OCI-LY1 (cell line): ENCODE results near the gene C1GALT1C1L.

ENCODE experiments used
- H2AFZ ChIP-seq: fragments of 200-600 bp; sonication (generic), shearing (Covaris generic); 2 replicates; pipeline ENCODE4 v1.6.0; 2014; ENCODE audit warnings: antibody characterized with exemption, mild to moderate bottlenecking, low read length
- H3F3A ChIP-seq: fragments of 200-600 bp; sonication (generic), shearing (Covaris generic); 2 replicates; pipeline ENCODE4 v1.6.0; 2014; ENCODE audit warnings: mild to moderate bottlenecking, antibody characterized with exemption, low read length, moderate library complexity; ENCODE audit not compliant: insufficient read depth
- H3K27ac ChIP-seq: fragments of 200-600 bp; sonication (generic); 2 replicates; pipeline ENCODE4 v1.5.1; 2014; ENCODE audit warnings: low read length, mixed run types, mild to moderate bottlenecking, low read depth; ENCODE audit not compliant: poor library complexity, severe bottlenecking
- H3K27me3 ChIP-seq: fragments of 200-600 bp; sonication (generic); 2 replicates; pipeline ENCODE4 v1.6.0; 2014; ENCODE audit warnings: antibody characterized with exemption, mild to moderate bottlenecking, low read length, moderate library complexity; ENCODE audit not compliant: insufficient read depth
- H3K36me3 ChIP-seq: fragments of 200-600 bp; sonication (generic); 2 replicates; pipeline ENCODE4 v1.6.1; 2014; ENCODE audit warnings: mild to moderate bottlenecking, antibody characterized with exemption, low read length, moderate library complexity, mixed read lengths; ENCODE audit not compliant: insufficient read depth
- H3K4me1 ChIP-seq: fragments of 200-600 bp; sonication (generic); 2 replicates; pipeline ENCODE4 v1.5.1; 2014; ENCODE audit warnings: mild to moderate bottlenecking, low read length, moderate library complexity; ENCODE audit not compliant: insufficient read depth, severe bottlenecking
- H3K4me2 ChIP-seq: fragments of 200-600 bp; sonication (generic), shearing (Covaris generic); 2 replicates; pipeline ENCODE4 v1.6.1; 2014; ENCODE audit warnings: low read length
- H3K4me3 ChIP-seq: fragments of 200-600 bp; sonication (generic); 2 replicates; pipeline ENCODE4 v1.5.1; 2014; ENCODE audit warnings: low read length, low read depth, mild to moderate bottlenecking, mixed read lengths; ENCODE audit not compliant: poor library complexity, severe bottlenecking
- H3K79me2 ChIP-seq: fragments of 200-600 bp; shearing (Covaris generic); 2 replicates; pipeline ENCODE4 v1.6.1; 2016; ENCODE audit warnings: mixed run types, low read length, mixed read lengths; ENCODE audit not compliant: insufficient read depth
- H3K9ac ChIP-seq: fragments of 200-600 bp; sonication (generic), shearing (Covaris generic); 2 replicates; pipeline ENCODE4 v1.6.1; 2014; ENCODE audit warnings: mild to moderate bottlenecking, low read length, mixed read lengths
- H3K9me2 ChIP-seq: fragments of 200-600 bp; sonication (generic), shearing (Covaris generic); 2 replicates; pipeline ENCODE4 v1.6.1; 2014; ENCODE audit warnings: low read depth, mild to moderate bottlenecking, low read length, mixed read lengths
- H3K9me3 ChIP-seq: fragments of 200-600 bp; shearing (Covaris generic); 2 replicates; pipeline ENCODE4 v1.6.1; 2014; ENCODE audit warnings: low read length, mixed read lengths
- H4K20me1 ChIP-seq: fragments of 200-600 bp; sonication (generic), shearing (Covaris generic); 2 replicates; pipeline ENCODE4 v1.6.0; 2016; ENCODE audit warnings: mild to moderate bottlenecking, low read length; ENCODE audit not compliant: insufficient read depth
- EZH2 ChIP-seq: fragments of 200-600 bp; sonication (generic), shearing (Covaris generic); IDR thresholded peaks from 2 replicates; pipeline ENCODE4 v1.8.0; 2017; ENCODE audit warnings: borderline replicate concordance, mixed run types, mild to moderate bottlenecking, antibody characterized with exemption, low read length, moderate library complexity, mixed read lengths
- TF ChIP-seq, protein P1 (sequence below): fragments of 200-600 bp; sonication (generic), shearing (Covaris generic); IDR thresholded peaks from 2 replicates; pipeline ENCODE4 v1.5.1; 2017; ENCODE audit warnings: mild to moderate bottlenecking, antibody characterized with exemption, low read length, moderate library complexity, mixed read lengths

The C1GALT1C1L gene

DNA sequence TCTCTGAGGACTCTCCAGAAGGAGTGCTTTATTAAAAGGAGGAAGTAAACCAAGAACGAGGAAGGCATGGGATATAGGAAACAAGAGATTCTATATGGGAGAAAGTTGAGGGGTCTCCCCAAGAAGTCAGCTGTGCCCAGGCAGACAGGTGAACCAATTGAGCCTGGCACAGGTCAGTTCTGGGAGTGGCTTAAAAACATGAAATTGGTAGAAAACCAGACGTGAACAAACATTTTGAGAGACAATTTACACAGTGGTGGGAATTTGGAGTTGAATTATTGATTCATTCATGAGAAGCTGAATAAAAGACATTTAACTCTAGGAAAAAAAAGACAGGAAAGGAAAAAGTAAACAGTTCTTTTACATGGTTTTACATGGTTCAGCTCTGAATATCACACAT is 22.7 kb downstream of the C1GALT1C1L start:
- H3K79me2 ChIP-seq = no peaks in the 10 kb centered on the region
- H3K36me3 ChIP-seq = no peaks in the 10 kb centered on the region
- no peaks in the 10 kb centered on the region for H3K9me3 ChIP-seq
- no peak for TF ChIP-seq EZH2
- H3K9ac ChIP-seq = no peak overlapping the region
- no peaks in the 10 kb centered on the region for H3F3A ChIP-seq
- H3K27ac ChIP-seq = no peak overlapping the region
- H2AFZ ChIP-seq = no peak overlapping the region
- no peak overlapping the region for H3K4me2 ChIP-seq
- H4K20me1 ChIP-seq = no peaks in the 10 kb centered on the region
- H3K4me1 ChIP-seq = no peaks in the 10 kb centered on the region
- no peaks in the 10 kb centered on the region for H3K27me3 ChIP-seq
- no peaks in the 10 kb centered on the region for H3K9me2 ChIP-seq
- H3K4me3 ChIP-seq = no peak overlapping the region

DNA sequence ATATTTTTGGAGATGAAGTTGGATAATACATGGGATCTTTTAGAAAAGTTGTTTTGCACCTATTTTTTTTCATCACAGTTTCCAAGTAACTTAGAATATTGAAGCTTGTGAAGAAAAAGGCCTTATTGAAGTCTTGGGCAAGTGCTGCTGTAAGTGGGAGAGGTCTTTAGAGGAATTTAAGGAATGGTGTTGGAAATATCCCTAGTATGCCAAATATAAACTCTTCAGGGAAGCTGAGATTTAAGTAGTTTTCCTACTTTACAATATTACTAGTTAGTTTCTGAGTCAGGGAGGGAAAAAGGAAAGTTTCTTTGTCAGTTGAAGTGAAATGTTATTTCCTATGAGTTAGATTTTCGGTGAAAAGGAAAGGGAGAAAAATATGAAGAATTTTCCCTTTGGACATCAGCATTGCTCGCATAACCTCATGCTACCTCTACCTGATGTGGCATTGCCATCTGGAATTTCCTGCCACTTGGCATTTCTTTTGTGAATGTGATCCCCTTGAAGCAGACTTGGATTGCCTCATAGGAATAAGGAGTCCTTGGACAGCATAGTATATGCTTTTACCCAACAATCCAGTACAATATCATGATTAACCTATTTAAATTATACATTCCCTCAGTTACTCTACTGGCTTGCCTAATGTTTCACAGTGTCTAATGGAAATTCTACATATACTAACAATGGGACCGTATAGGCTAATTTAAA is 27.1 kb downstream of the C1GALT1C1L start:
- Histone ChIP-seq H4K20me1 (no peaks in the 10 kb centered on the region), H3K27ac (no peak overlapping the region), H3K4me2 (no peak overlapping the region), H3K9ac (no peak overlapping the region), H3K4me1 (no peaks in the 10 kb centered on the region), H3K27me3 (no peaks in the 10 kb centered on the region), H3F3A (no peaks in the 10 kb centered on the region), H3K36me3 (no peaks in the 10 kb centered on the region), H2AFZ (no peak overlapping the region), H3K79me2 (no peaks in the 10 kb centered on the region), H3K4me3 (no peak overlapping the region), H3K9me3 (no peaks in the 10 kb centered on the region), H3K9me2 (no peaks in the 10 kb centered on the region)
- no peak for TF ChIP-seq EZH2
- TF ChIP-seq, protein P1, sequence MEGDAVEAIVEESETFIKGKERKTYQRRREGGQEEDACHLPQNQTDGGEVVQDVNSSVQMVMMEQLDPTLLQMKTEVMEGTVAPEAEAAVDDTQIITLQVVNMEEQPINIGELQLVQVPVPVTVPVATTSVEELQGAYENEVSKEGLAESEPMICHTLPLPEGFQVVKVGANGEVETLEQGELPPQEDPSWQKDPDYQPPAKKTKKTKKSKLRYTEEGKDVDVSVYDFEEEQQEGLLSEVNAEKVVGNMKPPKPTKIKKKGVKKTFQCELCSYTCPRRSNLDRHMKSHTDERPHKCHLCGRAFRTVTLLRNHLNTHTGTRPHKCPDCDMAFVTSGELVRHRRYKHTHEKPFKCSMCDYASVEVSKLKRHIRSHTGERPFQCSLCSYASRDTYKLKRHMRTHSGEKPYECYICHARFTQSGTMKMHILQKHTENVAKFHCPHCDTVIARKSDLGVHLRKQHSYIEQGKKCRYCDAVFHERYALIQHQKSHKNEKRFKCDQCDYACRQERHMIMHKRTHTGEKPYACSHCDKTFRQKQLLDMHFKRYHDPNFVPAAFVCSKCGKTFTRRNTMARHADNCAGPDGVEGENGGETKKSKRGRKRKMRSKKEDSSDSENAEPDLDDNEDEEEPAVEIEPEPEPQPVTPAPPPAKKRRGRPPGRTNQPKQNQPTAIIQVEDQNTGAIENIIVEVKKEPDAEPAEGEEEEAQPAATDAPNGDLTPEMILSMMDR = no peak

GRCh38 chr2:43643680-43644079 is 32.5 kb downstream of the C1GALT1C1L start:
- H3K27me3 ChIP-seq = no peaks in the 10 kb centered on the region
- no peaks in the 10 kb centered on the region for H3K36me3 ChIP-seq
- no peak overlapping the region for H3K27ac ChIP-seq
- no peak overlapping the region for H3K4me3 ChIP-seq
- no peak overlapping the region for H3K4me2 ChIP-seq
- H2AFZ ChIP-seq = no peak overlapping the region
- no peaks in the 10 kb centered on the region for H3F3A ChIP-seq
- H3K79me2 ChIP-seq = no peaks in the 10 kb centered on the region
- H3K9me3 ChIP-seq = peaks cover 3% of the 10 kb centered on the region; the same call in 1 of the 2 replicates
- no peak for TF ChIP-seq EZH2
- no peaks in the 10 kb centered on the region for H4K20me1 ChIP-seq
- H3K9me2 ChIP-seq = no peaks in the 10 kb centered on the region
- no peak overlapping the region for H3K9ac ChIP-seq
- no peaks in the 10 kb centered on the region for H3K4me1 ChIP-seq

- H3K4me1 ChIP-seq = no peaks in the 10 kb centered on the region
- H3K9me2 ChIP-seq = no peaks in the 10 kb centered on the region
- H2AFZ ChIP-seq = no peak overlapping the region
- no peak overlapping the region for H3K27ac ChIP-seq
- no peak overlapping the region for H3K4me2 ChIP-seq
- no peak overlapping the region for H3K4me3 ChIP-seq
- no peaks in the 10 kb centered on the region for H4K20me1 ChIP-seq
- peaks cover 3% of the 10 kb centered on the region; the same call in 1 of the 2 replicates for H3K9me3 ChIP-seq
- TF ChIP-seq, protein P1 = no peak
- TF ChIP-seq EZH2 = no peak
- H3K36me3 ChIP-seq = no peaks in the 10 kb centered on the region
- no peaks in the 10 kb centered on the region for H3F3A ChIP-seq
- H3K27me3 ChIP-seq = no peaks in the 10 kb centered on the region
- no peaks in the 10 kb centered on the region for H3K79me2 ChIP-seq
- H3K9ac ChIP-seq = no peak overlapping the region
Measured at GRCh38 chr2:43642363-43642762, 33.9 kb downstream of the C1GALT1C1L start.
